ENCODE data around the gene ICOS. TPM values are rescaled to one million over a fixed set of nuclear protein-coding genes. Genes with fewer than 3 reads are reported as not detected.

ICOS gene
- total RNA-seq, 1 experiment from 2014 or later = not detected

GRCh38 chr2:204010628-204011560 lies 74.3 kb downstream of the ICOS start:
- no peak for DNase-seq (ENCODE audit: low spot score)

Other genes with a start within 250 kb of the ICOS start
- not detected in 2 replicates for gene CD28, start 230.1 kb upstream of the ICOS start, total RNA-seq (2014; rRNA removed; shearing (Covaris generic))
- not detected in 2 replicates for gene CTLA4, start 69.0 kb upstream of the ICOS start, total RNA-seq (2014; rRNA removed; shearing (Covaris generic))